ENCODE data around the gene SMARCC2. TPM values are rescaled to one million over a fixed set of nuclear protein-coding genes. Genes with fewer than 3 reads are reported as not detected.

SMARCC2 gene
- total and polyA plus RNA-seq, 9 of the 15 experiments (the other 6 are each of a cell fraction or from before 2014, with no cell fraction given), result 11.9 to 86.0 (median 36.6) TPM

- no peak for TF ChIP-seq CBFA2T2 (conservative IDR thresholded peaks at IDR 0.05)
- no peak for TF ChIP-seq MYBL2 (IDR thresholded peaks at IDR 0.05; ENCODE audit: low read depth)
- no peak for TF ChIP-seq MYBL2 (CRISPR knock-in tag; IDR thresholded peaks at IDR 0.05; ENCODE audit: borderline replicate concordance)
- peak; percentile 99 for TF ChIP-seq RFX1 (IDR thresholded peaks at IDR 0.05)
- TF ChIP-seq CBX3 (IDR thresholded peaks at IDR 0.05; ENCODE audit: borderline replicate concordance in 1 of 2, low read length in 2 of 2), result no peak; a peak in 1 of 3 replicates
- TF ChIP-seq CC2D1A (IDR thresholded peaks at IDR 0.05), result no peak
- TF ChIP-seq NFXL1 (CRISPR knock-in tag; IDR thresholded peaks at IDR 0.05), result peak; percentile 85
- TF ChIP-seq KAT7 (CRISPR knock-in tag; IDR thresholded peaks at IDR 0.05; ENCODE audit: borderline replicate concordance), result peak; percentile 99; the same call in 1 of the 2 replicates
- TF ChIP-seq ADNP (tag; IDR thresholded peaks at IDR 0.05), result no peak
- peak; percentile 47 for TF ChIP-seq STAG1 (CRISPR knock-in tag; IDR thresholded peaks at IDR 0.05; ENCODE audit: borderline replicate concordance)
- no peak for TF ChIP-seq RFX5 (IDR thresholded peaks at IDR 0.05; ENCODE audit: low read depth, low read length)
- TF ChIP-seq TSHZ1 (CRISPR knock-in tag; IDR thresholded peaks at IDR 0.05), result no peak
- TF ChIP-seq SMARCB1 (IDR thresholded peaks at IDR 0.05; ENCODE audit: insufficient read length, low read depth), result no peak
- peak; percentile 6 for TF ChIP-seq MEIS2 (IDR thresholded peaks at IDR 0.05; ENCODE audit: partially characterized antibody)
- TF ChIP-seq SNAPC5 (CRISPR knock-in tag; IDR thresholded peaks at IDR 0.05), result no peak
- TF ChIP-seq IRF2 (CRISPR knock-in tag; IDR thresholded peaks at IDR 0.05), result no peak
- TF ChIP-seq KLF10 (CRISPR knock-in tag; IDR thresholded peaks at IDR 0.05), result peak; percentile 90
- no peak for TF ChIP-seq PRPF4 (IDR thresholded peaks at IDR 0.05; ENCODE audit: insufficient read depth, low read depth, low read length, poor library complexity, severe bottlenecking)
- TF ChIP-seq BRD9 (IDR thresholded peaks at IDR 0.05; ENCODE audit: low read depth, partially characterized antibody), result peak; percentile 55
- peak; percentile 44 for TF ChIP-seq DEAF1 (CRISPR knock-in tag; IDR thresholded peaks at IDR 0.05)
- TF ChIP-seq EHMT2 (IDR thresholded peaks at IDR 0.05), result no peak
- peak; percentile 30; the same call in 1 of the 2 replicates for TF ChIP-seq LEF1 (IDR thresholded peaks at IDR 0.05)
These were observed 71.2 kb downstream of the SMARCC2 start, which contains the start of gene ZC3H10 (continued) for GRCh38 chr12:56117778-56118687.

All from K562 (cell line).